ENCODE data around the gene KIF3C. TPM values are rescaled to one million over a fixed set of nuclear protein-coding genes. Genes with fewer than 3 reads are reported as not detected.
"Not testable (repeated sequence)": the region's sequence is repeated elsewhere in the genome, so short reads cannot be mapped to it uniquely, and the experiment has no call there.

Gene KIF3C
- total RNA-seq, 1 donor from 2014 or later = 10.1 TPM

GRCh38 chr2:25999406-25999805, 17.1 kb upstream of the KIF3C start:
- DNase-seq (ENCODE audit: low spot score) = not testable (repeated sequence)

- DNase-seq (ENCODE audit: low spot score) = not testable (repeated sequence)
Measured at GRCh38 chr2:25998816-25999383, 16.6 kb upstream of the KIF3C start.

- DNase-seq (ENCODE audit: low spot score) = no peak
Measured at GRCh38 chr2:25996844-25997243, 14.5 kb upstream of the KIF3C start.

- no peak for DNase-seq (ENCODE audit: low spot score)
Measured at GRCh38 chr2:25994509-25994908, 12.2 kb upstream of the KIF3C start.

- DNase-seq (ENCODE audit: low spot score) = no peak
Measured at GRCh38 chr2:25993049-25993448, 10.8 kb upstream of the KIF3C start.

GRCh38 chr2:25992556-25992955, 10.3 kb upstream of the KIF3C start:
- no peak for DNase-seq (ENCODE audit: low spot score)

- DNase-seq (ENCODE audit: low spot score) = no peak
Measured at GRCh38 chr2:25991965-25992364, 9.7 kb upstream of the KIF3C start.

GRCh38 chr2:25989154-25989553, 6.9 kb upstream of the KIF3C start:
- no peak for DNase-seq (ENCODE audit: low spot score)

- no peak for DNase-seq (ENCODE audit: low spot score)
Measured at GRCh38 chr2:25988134-25988533, 5.8 kb upstream of the KIF3C start.

GRCh38 chr2:25983735-25984134, 1.4 kb upstream of the KIF3C start:
- no peak for DNase-seq (ENCODE audit: low spot score)

GRCh38 chr2:25982968-25983280, 627 bp upstream of the KIF3C start:
- no peak for DNase-seq (ENCODE audit: low spot score)

GRCh38 chr2:25981596-25982272, 563 bp downstream of the KIF3C start:
- no peak for DNase-seq (ENCODE audit: low spot score)

- no peak for DNase-seq (ENCODE audit: low spot score)
Measured at GRCh38 chr2:25980951-25981350, 1.3 kb downstream of the KIF3C start.

GRCh38 chr2:25980076-25980887, 2.0 kb downstream of the KIF3C start:
- no peak for DNase-seq (ENCODE audit: low spot score)

- no peak for DNase-seq (ENCODE audit: low spot score)
Measured at GRCh38 chr2:25979001-25979400, 3.3 kb downstream of the KIF3C start.

- no peak for DNase-seq (ENCODE audit: low spot score)
Measured at GRCh38 chr2:25977768-25978167, 4.5 kb downstream of the KIF3C start.

- DNase-seq (ENCODE audit: low spot score) = no peak
Measured at GRCh38 chr2:25976983-25977741, 5.1 kb downstream of the KIF3C start.

- DNase-seq (ENCODE audit: low spot score) = no peak
Measured at GRCh38 chr2:25972049-25972823, 10.1 kb downstream of the KIF3C start.

GRCh38 chr2:25971596-25971995, 10.7 kb downstream of the KIF3C start:
- no peak for DNase-seq (ENCODE audit: low spot score)

- no peak for DNase-seq (ENCODE audit: low spot score)
Measured at GRCh38 chr2:25966531-25967270, 15.6 kb downstream of the KIF3C start.

GRCh38 chr2:25964891-25965290, 17.4 kb downstream of the KIF3C start:
- no peak for DNase-seq (ENCODE audit: low spot score)

Data from mucosa of gallbladder (tissue), 1 donor.